ENCODE results near the gene PDLIM7.

GRCh38 chr5:177449140-177450061 lies 48.0 kb downstream of the PDLIM7 start:
- TF ChIP-seq CTCF (IDR thresholded peaks at IDR 0.05) (no peak), ZFX (IDR thresholded peaks at IDR 0.05; ENCODE audit: borderline replicate concordance) (no peak)
